ENCODE data around the gene COL16A1.

COL16A1 gene

DNA sequence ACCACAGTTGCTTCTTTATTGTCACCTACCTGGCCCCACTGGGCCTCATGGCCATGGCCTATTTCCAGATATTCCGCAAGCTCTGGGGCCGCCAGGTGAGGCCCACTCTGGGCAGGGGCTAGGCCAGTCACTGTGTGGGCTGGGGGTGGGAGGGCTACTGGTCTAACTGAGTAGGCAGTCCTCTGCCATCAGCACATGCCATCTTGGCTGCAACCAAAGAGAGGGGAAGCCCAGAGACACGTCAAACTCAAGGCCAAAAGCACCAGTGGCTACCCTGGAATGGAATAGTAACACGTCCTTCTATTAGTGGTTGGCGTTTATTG, 82.4 kb downstream of the COL16A1 start:
- no peak for DNase-seq

DNA sequence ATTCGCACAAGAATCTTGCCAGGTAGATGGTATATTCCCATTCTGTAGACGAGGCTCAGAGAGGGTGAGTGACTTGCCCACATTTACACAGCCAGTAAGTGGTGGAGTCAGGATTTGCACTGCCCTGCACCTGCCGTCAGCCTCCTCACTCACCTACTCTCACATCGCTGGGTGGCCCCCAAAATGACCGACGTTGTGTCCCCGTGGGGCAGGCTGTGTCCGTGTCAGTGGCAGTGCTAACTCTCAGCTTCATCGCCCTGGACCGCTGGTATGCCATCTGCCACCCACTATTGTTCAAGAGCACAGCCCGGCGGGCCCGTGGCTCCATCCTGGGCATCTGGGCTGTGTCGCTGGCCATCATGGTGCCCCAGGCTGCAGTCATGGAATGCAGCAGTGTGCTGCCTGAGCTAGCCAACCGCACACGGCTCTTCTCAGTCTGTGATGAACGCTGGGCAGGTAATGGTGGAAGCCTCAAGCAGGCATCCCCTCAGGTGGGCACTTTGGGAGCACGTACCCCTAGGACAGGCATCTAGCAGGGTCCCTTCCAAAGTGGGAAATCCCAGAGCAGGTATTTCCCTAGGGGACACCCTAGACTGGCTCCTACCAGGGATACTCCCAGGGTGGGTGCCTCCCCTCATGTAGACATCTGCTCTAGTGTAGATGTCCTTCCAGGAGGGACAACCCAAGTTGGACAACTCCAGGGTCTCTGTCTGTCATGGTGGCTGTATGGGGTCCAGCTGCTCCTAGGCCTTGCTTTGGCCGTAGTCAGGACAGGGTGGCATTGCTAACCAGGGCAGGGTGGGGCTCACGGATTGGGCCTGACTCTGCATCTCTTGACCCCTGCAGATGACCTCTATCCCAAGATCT, 83.0 kb downstream of the COL16A1 start:
- no peak for DNase-seq

- no peak for DNase-seq
Observed at GRCh38 chr1:31618916-31619846, 84.6 kb downstream of the COL16A1 start.

GRCh38 chr1:31617916-31618746, 85.7 kb downstream of the COL16A1 start:
- no peak for DNase-seq

DNA sequence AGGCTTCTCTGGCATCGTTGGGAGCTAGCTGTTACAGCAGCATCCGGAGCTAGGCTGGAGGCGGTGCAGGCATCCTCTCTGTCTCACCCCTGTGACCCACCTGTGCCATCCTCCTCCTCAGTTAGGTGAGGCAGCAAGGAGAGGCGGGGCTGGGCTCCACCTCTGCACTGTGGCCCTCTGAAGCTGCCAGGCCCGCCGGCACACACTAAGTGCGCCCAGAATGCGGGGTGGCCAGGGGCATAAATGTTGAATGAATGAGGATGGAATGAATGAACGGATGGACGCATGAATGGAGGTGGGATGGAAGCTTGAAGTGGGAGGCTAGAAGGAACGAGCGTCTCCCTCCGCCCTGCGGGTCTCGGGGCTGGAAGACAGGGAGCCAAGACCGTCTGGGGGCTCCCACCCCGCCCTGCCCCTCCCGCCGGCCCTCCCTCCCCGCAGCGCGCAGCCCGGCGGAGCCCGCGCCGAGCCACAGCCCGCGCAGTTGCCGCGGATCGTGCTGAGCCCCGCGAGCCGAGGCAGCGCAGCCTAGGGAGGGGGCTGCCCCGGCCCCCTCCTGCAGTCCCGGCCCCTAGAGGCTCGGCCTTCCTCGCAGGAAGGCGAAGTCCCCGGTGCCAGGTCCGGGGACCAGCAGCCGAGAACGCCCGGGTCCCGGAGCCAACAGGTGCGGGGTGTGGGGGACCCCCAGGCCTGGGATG, 86.5 kb downstream of the COL16A1 start, which contains the start of gene HCRTR1:
TSS of gene HCRTR1 (plus strand) at position 472 of the 698 bp plus-strand sequence. CDS start 1,504 bp downstream, outside the sequence.
- DNase-seq, result no peak

DNA sequence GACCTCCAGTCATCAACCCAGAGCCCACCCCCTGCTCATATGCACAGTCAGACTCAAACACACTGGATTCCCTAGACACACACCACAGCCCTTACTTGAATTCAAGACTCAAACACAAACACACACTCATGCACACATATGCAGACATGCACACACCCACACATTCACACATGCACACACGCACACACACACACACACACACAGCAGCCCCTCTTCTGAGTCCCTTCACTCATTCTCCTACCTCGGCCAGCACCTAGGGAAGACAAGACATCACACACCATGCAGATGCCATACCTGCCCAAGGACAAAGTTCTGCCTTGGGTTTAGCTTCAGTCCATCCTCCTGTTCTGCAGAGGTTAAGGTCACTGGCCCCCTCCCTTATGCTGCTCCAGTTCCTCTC, 87.9 kb downstream of the COL16A1 start:
- DNase-seq, result no peak

GRCh38 chr1:31615414-31615813, 88.4 kb downstream of the COL16A1 start:
- no peak for DNase-seq

DNA sequence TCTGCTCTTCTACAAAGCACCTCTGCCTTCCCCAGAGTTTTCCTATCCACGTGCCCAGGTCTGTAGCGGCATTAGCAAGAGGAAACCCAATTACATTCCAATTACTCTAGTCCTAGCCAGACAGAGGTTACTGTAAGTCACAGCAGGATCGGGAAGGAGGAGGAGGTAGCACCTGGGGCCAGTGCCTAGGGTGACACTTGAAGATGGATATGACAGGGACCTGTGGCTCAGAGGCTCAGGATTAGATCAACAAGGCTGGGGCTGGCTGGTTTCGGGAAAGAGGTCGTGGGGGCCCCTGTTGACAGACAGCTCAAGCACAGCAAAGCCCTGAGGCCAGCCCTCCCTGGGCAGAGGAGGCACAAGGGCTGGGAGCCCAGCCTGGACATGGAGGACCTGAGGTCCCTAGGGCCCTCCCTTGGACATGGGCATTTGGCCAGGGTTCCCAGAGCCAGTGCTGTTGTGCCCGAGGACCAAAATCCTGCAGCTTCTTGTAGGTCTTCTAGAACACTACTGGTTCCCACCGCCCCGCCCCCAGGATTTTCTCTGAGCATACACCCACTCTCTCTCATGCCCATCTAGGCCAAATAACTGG, 89.3 kb downstream of the COL16A1 start:
- DNase-seq, result no peak

GRCh38 chr1:31609514-31610118, 94.2 kb downstream of the COL16A1 start:
- DNase-seq, result no peak

DNA sequence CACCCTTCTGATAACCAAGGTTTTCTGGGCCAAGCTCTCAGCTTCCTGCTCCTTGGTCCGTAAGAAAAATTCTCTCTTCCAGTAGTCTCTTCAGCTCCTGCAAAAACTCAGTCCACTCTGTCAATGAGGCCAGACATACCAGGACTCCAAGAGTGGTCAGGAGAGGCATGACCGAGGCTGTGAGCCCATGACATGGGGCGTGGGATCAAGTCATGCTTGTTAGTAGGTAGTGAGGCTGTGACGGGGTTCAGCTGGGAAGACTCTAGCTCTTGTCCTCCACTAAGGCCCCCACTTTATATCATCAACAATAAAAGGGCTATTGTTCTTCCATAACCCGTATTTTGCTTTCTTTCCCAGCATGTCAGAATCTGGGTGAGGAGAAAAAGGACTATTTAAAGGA, 96.5 kb downstream of the COL16A1 start:
- DNase-seq, result no peak

DNA sequence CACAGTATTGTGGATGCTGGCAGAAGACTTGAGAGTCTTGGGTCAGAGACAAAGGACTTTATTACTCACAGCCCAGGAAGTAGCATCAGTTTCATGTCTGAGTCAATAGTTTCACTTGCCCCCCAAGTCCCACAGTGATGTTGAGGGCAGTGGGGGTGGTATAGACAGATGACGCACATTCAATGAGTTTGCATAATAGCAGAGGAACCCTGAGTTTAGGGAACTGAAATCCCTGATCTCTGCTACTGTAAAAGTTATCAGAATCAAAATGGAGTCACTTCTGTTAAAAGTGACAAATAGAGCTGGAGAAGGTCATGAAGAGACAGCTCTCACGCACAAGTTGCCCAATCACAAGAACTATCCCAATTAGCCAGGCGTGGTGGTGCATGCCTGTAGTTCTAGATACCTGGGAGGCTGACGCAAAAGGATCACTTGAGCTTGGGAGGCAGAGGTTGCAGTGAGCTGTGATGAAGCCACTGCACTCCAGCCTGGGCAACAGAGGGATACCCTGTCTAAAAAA, 97.8 kb downstream of the COL16A1 start:
- DNase-seq, result no peak

Measured in NCI-H748 treated with DMSO at 0.1 percent for 48 hours (cell line).